ENCODE data around the gene DCTPP1. TPM values are rescaled to one million over a fixed set of nuclear protein-coding genes. Genes with fewer than 3 reads are reported as not detected.

DCTPP1 gene
- total and polyA plus RNA-seq, 2 of the 13 experiments (the other 11 are each of a cell fraction or from before 2014, with no cell fraction given), result 54.8 to 74.4 TPM

GRCh38 chr16:30378236-30379157, 51.3 kb downstream of the DCTPP1 start (continued):
- TF ChIP-seq ARID4A (CRISPR knock-in tag; IDR thresholded peaks at IDR 0.05; ENCODE audit: borderline replicate concordance) (peak; percentile 88), SP5 (CRISPR knock-in tag; IDR thresholded peaks at IDR 0.05; ENCODE audit: borderline replicate concordance, low read depth) (peak; percentile 87), TARDBP (CRISPR knock-in tag; IDR thresholded peaks at IDR 0.05) (peak; percentile 74), PCBP1 (IDR thresholded peaks at IDR 0.05; ENCODE audit: borderline replicate concordance, low read depth, low read length) (peak; percentile 86; the same call in 1 of the 2 replicates), PRMT3 (CRISPR knock-in tag; IDR thresholded peaks at IDR 0.05; ENCODE audit: borderline replicate concordance, low read depth) (no peak), NR2F2 (IDR thresholded peaks at IDR 0.05; ENCODE audit: borderline replicate concordance, low read depth) (peak; percentile 44; the same call in 1 of the 2 replicates), EHMT2 (IDR thresholded peaks at IDR 0.05; ENCODE audit: borderline replicate concordance, low read depth, low read length) (no peak), SNAI1 (CRISPR knock-in tag; IDR thresholded peaks at IDR 0.05; ENCODE audit: borderline replicate concordance) (0 out of 2 replicates have a peak, but pooled peaks have one; percentile 83), SKI (IDR thresholded peaks at IDR 0.05; ENCODE audit: partially characterized antibody) (no peak), ZNF775 (CRISPR knock-in tag; IDR thresholded peaks at IDR 0.05; ENCODE audit: borderline replicate concordance) (peak; percentile 81; the same call in 1 of the 2 replicates), ELF3 (CRISPR knock-in tag; IDR thresholded peaks at IDR 0.05) (peak; percentile 2; the same call in 1 of the 2 replicates), SMAD3 (CRISPR knock-in tag; IDR thresholded peaks at IDR 0.05) (0 out of 2 replicates have a peak, but pooled peaks have one; percentile 34), ESRRA (CRISPR knock-in tag; IDR thresholded peaks at IDR 0.05; ENCODE audit: low read depth) (peak; percentile 30), IRF9 (CRISPR knock-in tag; IDR thresholded peaks at IDR 0.05; ENCODE audit: borderline replicate concordance) (no peak; the same call in 1 of the 2 replicates), ZSCAN20 (CRISPR knock-in tag; IDR thresholded peaks at IDR 0.05; ENCODE audit: borderline replicate concordance) (no peak)
- TF ChIP-seq, protein P1, sequence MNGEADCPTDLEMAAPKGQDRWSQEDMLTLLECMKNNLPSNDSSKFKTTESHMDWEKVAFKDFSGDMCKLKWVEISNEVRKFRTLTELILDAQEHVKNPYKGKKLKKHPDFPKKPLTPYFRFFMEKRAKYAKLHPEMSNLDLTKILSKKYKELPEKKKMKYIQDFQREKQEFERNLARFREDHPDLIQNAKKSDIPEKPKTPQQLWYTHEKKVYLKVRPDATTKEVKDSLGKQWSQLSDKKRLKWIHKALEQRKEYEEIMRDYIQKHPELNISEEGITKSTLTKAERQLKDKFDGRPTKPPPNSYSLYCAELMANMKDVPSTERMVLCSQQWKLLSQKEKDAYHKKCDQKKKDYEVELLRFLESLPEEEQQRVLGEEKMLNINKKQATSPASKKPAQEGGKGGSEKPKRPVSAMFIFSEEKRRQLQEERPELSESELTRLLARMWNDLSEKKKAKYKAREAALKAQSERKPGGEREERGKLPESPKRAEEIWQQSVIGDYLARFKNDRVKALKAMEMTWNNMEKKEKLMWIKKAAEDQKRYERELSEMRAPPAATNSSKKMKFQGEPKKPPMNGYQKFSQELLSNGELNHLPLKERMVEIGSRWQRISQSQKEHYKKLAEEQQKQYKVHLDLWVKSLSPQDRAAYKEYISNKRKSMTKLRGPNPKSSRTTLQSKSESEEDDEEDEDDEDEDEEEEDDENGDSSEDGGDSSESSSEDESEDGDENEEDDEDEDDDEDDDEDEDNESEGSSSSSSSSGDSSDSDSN (CRISPR knock-in tag; IDR thresholded peaks at IDR 0.05), result peak; percentile 94
- TF ChIP-seq, protein P2, sequence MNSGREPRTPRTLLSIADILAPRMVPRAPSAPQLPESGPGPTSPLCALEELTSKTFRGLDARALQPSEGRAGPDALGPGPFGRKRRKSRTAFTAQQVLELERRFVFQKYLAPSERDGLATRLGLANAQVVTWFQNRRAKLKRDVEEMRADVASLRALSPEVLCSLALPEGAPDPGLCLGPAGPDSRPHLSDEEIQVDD (CRISPR knock-in tag; IDR thresholded peaks at IDR 0.05; ENCODE audit: borderline replicate concordance), result 0 out of 2 replicates have a peak, but pooled peaks have one; percentile 26

Measured in HepG2 (cell line).